VCaP (cell line): Measurements from ENCODE around the gene CHKB.

Experiments
- H3K27ac ChIP-seq: fragments of 450-650 bp; 2 replicates; pipeline ENCODE4 v1.5.1; 2017
- TF ChIP-seq, protein P1 (sequence below): fragments of 450-650 bp; conservative IDR thresholded peaks from 2 replicates; pipeline ENCODE4 v1.5.1; 2017; ENCODE audit warnings: mild to moderate bottlenecking, moderate library complexity

Gene CHKB

GRCh38 chr22:50568626-50569025 is 14.0 kb downstream of the CHKB start:
- TF ChIP-seq, protein P1, sequence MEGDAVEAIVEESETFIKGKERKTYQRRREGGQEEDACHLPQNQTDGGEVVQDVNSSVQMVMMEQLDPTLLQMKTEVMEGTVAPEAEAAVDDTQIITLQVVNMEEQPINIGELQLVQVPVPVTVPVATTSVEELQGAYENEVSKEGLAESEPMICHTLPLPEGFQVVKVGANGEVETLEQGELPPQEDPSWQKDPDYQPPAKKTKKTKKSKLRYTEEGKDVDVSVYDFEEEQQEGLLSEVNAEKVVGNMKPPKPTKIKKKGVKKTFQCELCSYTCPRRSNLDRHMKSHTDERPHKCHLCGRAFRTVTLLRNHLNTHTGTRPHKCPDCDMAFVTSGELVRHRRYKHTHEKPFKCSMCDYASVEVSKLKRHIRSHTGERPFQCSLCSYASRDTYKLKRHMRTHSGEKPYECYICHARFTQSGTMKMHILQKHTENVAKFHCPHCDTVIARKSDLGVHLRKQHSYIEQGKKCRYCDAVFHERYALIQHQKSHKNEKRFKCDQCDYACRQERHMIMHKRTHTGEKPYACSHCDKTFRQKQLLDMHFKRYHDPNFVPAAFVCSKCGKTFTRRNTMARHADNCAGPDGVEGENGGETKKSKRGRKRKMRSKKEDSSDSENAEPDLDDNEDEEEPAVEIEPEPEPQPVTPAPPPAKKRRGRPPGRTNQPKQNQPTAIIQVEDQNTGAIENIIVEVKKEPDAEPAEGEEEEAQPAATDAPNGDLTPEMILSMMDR, result no peak
- no peak overlapping the region for H3K27ac ChIP-seq

DNA sequence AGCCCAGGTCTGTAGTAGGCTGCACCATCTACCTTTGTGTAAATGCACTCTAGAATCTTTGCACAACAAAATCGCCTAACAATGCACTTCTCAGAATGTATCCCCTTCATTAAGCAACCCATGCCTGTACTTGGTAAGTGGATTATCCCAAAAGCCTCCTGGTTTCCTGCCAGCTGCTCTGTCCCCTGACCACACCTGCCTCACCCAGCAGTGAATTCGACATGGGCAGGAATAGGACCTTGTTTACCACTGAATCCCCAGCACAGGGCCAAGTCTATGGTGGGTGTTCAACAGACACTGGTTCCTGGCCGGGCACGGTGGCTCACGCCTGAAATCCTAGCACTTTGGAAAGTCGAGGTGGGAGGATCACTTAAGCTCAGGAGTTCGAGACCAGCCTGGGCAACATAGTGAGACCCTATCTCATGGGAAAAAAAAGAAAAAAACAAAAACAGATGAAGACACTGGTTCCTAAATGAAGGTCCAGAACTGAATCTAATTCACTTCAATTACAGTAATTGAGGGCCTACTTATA is 14.9 kb downstream of the CHKB start:
- TF ChIP-seq, protein P1, result no peak
- H3K27ac ChIP-seq, result no peak overlapping the region

DNA sequence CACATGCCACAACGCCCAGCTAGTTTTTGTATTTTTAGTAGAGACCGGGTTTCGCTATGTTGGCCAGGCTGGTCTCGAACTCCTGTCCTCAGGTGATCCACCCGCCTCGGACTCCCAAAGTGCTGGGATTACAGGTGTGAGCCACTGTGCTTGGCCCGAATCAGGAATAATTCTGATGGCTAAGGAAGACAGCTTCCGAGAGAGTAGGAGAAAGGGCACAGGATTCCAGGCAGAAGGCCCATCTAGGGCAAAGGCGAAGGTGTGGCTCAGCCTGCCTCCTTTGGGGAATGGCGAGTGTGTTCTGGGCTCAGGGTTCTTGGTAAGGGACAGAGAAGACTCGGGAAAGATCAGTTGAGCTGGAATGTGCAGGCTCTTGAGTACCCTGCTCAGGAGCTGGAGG is 18.4 kb downstream of the CHKB start:
- TF ChIP-seq, protein P1, result no peak
- H3K27ac ChIP-seq, result peak overlapping the region; percentile 70

GRCh38 chr22:50563413-50564160 is 19.1 kb downstream of the CHKB start:
- peak overlapping the region; percentile 70 for H3K27ac ChIP-seq
- TF ChIP-seq, protein P1, result no peak

DNA sequence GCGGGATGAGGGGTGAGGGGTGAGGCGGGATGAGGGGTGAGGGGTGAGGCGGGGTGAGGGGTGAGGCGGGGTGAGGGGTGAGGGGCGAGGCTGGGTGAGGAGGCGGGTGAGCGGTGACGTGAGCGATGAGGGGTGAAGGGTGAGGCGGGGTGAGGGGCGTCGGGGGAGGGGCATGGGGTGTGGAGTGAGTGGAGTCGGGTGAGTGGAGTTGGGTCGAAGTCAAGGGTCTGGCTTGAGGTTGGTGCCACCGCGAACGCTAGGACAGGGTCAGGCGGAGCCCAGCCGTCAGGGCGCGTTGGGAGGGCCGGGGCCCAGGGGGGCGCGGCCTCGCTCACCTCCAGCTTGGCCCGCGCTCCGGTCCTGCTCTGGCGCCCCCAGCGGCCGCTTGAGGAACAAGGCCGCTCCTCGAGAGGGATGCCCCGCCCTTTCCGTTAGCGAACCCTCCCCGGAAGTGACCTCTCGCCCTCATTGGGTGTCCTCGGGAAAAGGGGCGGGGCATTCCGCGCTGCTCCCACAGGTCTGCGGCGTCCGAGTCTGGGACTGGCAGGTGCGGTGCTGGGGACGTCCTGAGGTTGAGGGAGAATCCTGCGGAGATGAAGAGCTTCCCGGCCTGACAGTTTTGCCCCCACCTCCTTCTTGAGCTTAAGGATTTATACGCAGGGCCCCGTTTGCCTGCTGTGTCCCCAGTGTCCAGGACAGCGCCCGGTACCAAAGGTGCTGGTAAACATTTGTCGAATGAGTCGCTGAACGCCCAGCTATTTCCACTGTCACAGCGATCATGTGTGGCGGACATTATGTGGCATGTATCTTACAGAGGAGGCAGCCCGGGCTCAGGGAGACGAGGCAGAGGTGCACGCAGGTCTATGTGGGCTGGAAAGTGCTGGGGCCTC is 19.9 kb downstream of the CHKB start, which contains the start of gene SYCE3:
TSS of gene SYCE3 (minus strand) at position 397 of the 890 bp plus-strand sequence. CDS start 6,514 bp downstream, outside the sequence.
- TF ChIP-seq, protein P1, result peak; percentile 86
- peak within 1 kb of the TSS; percentile 70 for H3K27ac ChIP-seq

- no peak overlapping the region for H3K27ac ChIP-seq
- TF ChIP-seq, protein P1, result no peak
These were observed 21.0 kb downstream of the CHKB start for GRCh38 chr22:50561401-50562358.
